Karpas-422 (cell line): ENCODE measurements around the gene SLC35G4. TPM values are rescaled to one million over a fixed set of nuclear protein-coding genes. Genes with fewer than 3 reads are reported as not detected.
"Not testable (repeated sequence)": the region's sequence is repeated elsewhere in the genome, so short reads cannot be mapped to it uniquely, and the experiment has no call there.

Source experiments
- DNase-seq: peaks from one replicate; pipeline ENCODE4 v3.0.0-alpha.2; 2015
- H2AFZ ChIP-seq: fragments of 200-600 bp; sonication (generic); 2 replicates; pipeline ENCODE4 v1.6.1; 2014; ENCODE audit warnings: antibody characterized with exemption, low read length, mixed read lengths
- H3K27ac ChIP-seq: fragments of 200-600 bp; sonication (generic); 2 replicates; pipeline ENCODE4 v1.5.1; 2014; ENCODE audit warnings: mild to moderate bottlenecking, low read length, moderate library complexity
- H3K27me3 ChIP-seq: fragments of 200-600 bp; sonication (generic); 2 replicates; pipeline ENCODE4 v1.6.1; 2014; ENCODE audit warnings: low read length, mixed read lengths
- H3K36me3 ChIP-seq: fragments of 200-600 bp; sonication (generic); 2 replicates; pipeline ENCODE4 v1.6.1; 2014; ENCODE audit warnings: low read length, mixed read lengths; ENCODE audit not compliant: insufficient read depth
- H3K4me1 ChIP-seq: fragments of 200-600 bp; sonication (generic); 2 replicates; pipeline ENCODE4 v1.6.1; 2014; ENCODE audit warnings: mild to moderate bottlenecking, low read length, mixed read lengths
- H3K4me2 ChIP-seq: fragments of 200-600 bp; sonication (generic); 2 replicates; pipeline ENCODE4 v1.6.1; 2014; ENCODE audit warnings: low read length, low read depth, mild to moderate bottlenecking; ENCODE audit not compliant: poor library complexity, severe bottlenecking
- H3K4me3 ChIP-seq: fragments of 200-600 bp; sonication (generic); 2 replicates; pipeline ENCODE4 v1.5.1; 2014; ENCODE audit warnings: mild to moderate bottlenecking, antibody characterized with exemption, low read length, mixed read lengths
- H3K79me2 ChIP-seq: fragments of 200-600 bp; sonication (generic); 2 replicates; pipeline ENCODE4 v1.6.1; 2014; ENCODE audit warnings: mild to moderate bottlenecking, low read length, mixed read lengths
- H3K9ac ChIP-seq: fragments of 200-600 bp; sonication (generic); 2 replicates; pipeline ENCODE4 v1.6.0; 2014; ENCODE audit warnings: low read length
- H3K9me2 ChIP-seq: fragments of 200-600 bp; sonication (generic), shearing (Covaris generic); replicated peaks from 2 replicates; pipeline ENCODE4 v1.6.0; 2014; ENCODE audit warnings: mild to moderate bottlenecking, low read length, moderate library complexity; ENCODE audit not compliant: insufficient read depth
- H3K9me3 ChIP-seq: fragments of 300-700, 200-600 bp; sonication (generic); 2 replicates; pipeline ENCODE4 v1.6.1; 2014; ENCODE audit warnings: low read length, mixed read lengths
- H4K20me1 ChIP-seq: fragments of 200-600 bp; sonication (generic); 2 replicates; pipeline ENCODE4 v1.6.1; 2014; ENCODE audit warnings: mild to moderate bottlenecking, antibody characterized with exemption, low read length, low read depth; ENCODE audit not compliant: insufficient read depth
- total RNA-seq: library from RNA; depleted of rRNA; stranded (reverse); fragments of >200 nt; shearing (Covaris generic); gene quantifications from 2 replicates; pipeline ENCODE4 v1.2.3, GENCODE V29; 2014; ENCODE audit warnings: low replicate concordance

Gene SLC35G4
- total RNA-seq, 1 experiment from 2014 or later = not detected

- not testable (repeated sequence) for H3K4me1 ChIP-seq, H3K9me2 ChIP-seq, DNase-seq, H3K9ac ChIP-seq, H3K27ac ChIP-seq, H3K79me2 ChIP-seq, H4K20me1 ChIP-seq, H3K27me3 ChIP-seq, H3K4me2 ChIP-seq, H3K4me3 ChIP-seq, H3K9me3 ChIP-seq, H3K36me3 ChIP-seq, H2AFZ ChIP-seq
These were observed 37.9 kb downstream of the SLC35G4 start for GRCh38 chr18:11647310-11647709.

- H3K79me2 ChIP-seq, H3K4me2 ChIP-seq, H3K4me1 ChIP-seq, DNase-seq, H3K4me3 ChIP-seq, H3K9me3 ChIP-seq, H3K9ac ChIP-seq, H2AFZ ChIP-seq, H3K9me2 ChIP-seq, H4K20me1 ChIP-seq, H3K27ac ChIP-seq, H3K27me3 ChIP-seq, H3K36me3 ChIP-seq: not testable (repeated sequence)
These were observed 38.4 kb downstream of the SLC35G4 start for GRCh38 chr18:11647804-11648203.

GRCh38 chr18:11649839-11650238 lies 40.4 kb downstream of the SLC35G4 start:
- no peak overlapping the region for H3K4me3 ChIP-seq
- no peak for DNase-seq
- H3K9ac ChIP-seq = no peak overlapping the region
- H3K4me1 ChIP-seq = no peaks in the 10 kb centered on the region
- H2AFZ ChIP-seq = no peak overlapping the region
- no peaks in the 10 kb centered on the region for H3K79me2 ChIP-seq
- no peaks in the 10 kb centered on the region for H3K36me3 ChIP-seq
- no peaks in the 10 kb centered on the region for H3K9me3 ChIP-seq
- H3K9me2 ChIP-seq = no peaks in the 10 kb centered on the region
- no peaks in the 10 kb centered on the region for H4K20me1 ChIP-seq
- no peak overlapping the region for H3K4me2 ChIP-seq
- no peak overlapping the region for H3K27ac ChIP-seq
- no peaks in the 10 kb centered on the region for H3K27me3 ChIP-seq

GRCh38 chr18:11651899-11652298 lies 42.5 kb downstream of the SLC35G4 start:
- H3K27me3 ChIP-seq = no peaks in the 10 kb centered on the region
- H3K4me3 ChIP-seq = no peak overlapping the region
- H3K36me3 ChIP-seq = no peaks in the 10 kb centered on the region
- no peaks in the 10 kb centered on the region for H4K20me1 ChIP-seq
- no peak overlapping the region for H3K4me2 ChIP-seq
- no peak for DNase-seq
- no peaks in the 10 kb centered on the region for H3K79me2 ChIP-seq
- H3K9me2 ChIP-seq = no peaks in the 10 kb centered on the region
- no peak overlapping the region for H2AFZ ChIP-seq
- no peak overlapping the region for H3K27ac ChIP-seq
- no peaks in the 10 kb centered on the region for H3K9me3 ChIP-seq
- no peak overlapping the region for H3K9ac ChIP-seq
- H3K4me1 ChIP-seq = no peaks in the 10 kb centered on the region

- Histone ChIP-seq H3K9ac (no peak overlapping the region), H3K27me3 (no peaks in the 10 kb centered on the region), H4K20me1 (no peaks in the 10 kb centered on the region), H3K36me3 (no peaks in the 10 kb centered on the region), H3K4me1 (no peaks in the 10 kb centered on the region), H3K9me3 (no peaks in the 10 kb centered on the region), H2AFZ (no peak overlapping the region), H3K9me2 (no peaks in the 10 kb centered on the region), H3K4me2 (no peak overlapping the region), H3K79me2 (no peaks in the 10 kb centered on the region), H3K4me3 (no peak overlapping the region), H3K27ac (no peak overlapping the region)
- no peak for DNase-seq
These were observed 44.1 kb downstream of the SLC35G4 start for GRCh38 chr18:11653521-11653920.

GRCh38 chr18:11654736-11655605 lies 45.6 kb downstream of the SLC35G4 start:
- Histone ChIP-seq H3K36me3 (no peaks in the 10 kb centered on the region), H3K9me2 (no peaks in the 10 kb centered on the region), H3K4me1 (no peaks in the 10 kb centered on the region), H4K20me1 (no peaks in the 10 kb centered on the region), H3K27me3 (no peaks in the 10 kb centered on the region), H3K4me3 (no peak overlapping the region), H3K79me2 (no peaks in the 10 kb centered on the region), H3K27ac (no peak overlapping the region), H3K4me2 (no peak overlapping the region), H3K9ac (no peak overlapping the region), H3K9me3 (no peaks in the 10 kb centered on the region), H2AFZ (no peak overlapping the region)
- DNase-seq = peak; percentile 78

- no peaks in the 10 kb centered on the region for H3K27me3 ChIP-seq
- H3K9ac ChIP-seq = no peak overlapping the region
- H2AFZ ChIP-seq = no peak overlapping the region
- H3K4me1 ChIP-seq = no peaks in the 10 kb centered on the region
- H4K20me1 ChIP-seq = no peaks in the 10 kb centered on the region
- no peaks in the 10 kb centered on the region for H3K36me3 ChIP-seq
- H3K9me3 ChIP-seq = no peaks in the 10 kb centered on the region
- no peaks in the 10 kb centered on the region for H3K9me2 ChIP-seq
- H3K79me2 ChIP-seq = no peaks in the 10 kb centered on the region
- no peak overlapping the region for H3K4me3 ChIP-seq
- H3K4me2 ChIP-seq = no peak overlapping the region
- DNase-seq = no peak
- no peak overlapping the region for H3K27ac ChIP-seq
These were observed 46.2 kb downstream of the SLC35G4 start for GRCh38 chr18:11655606-11655932.

- Histone ChIP-seq H3K9me3 (no peaks in the 10 kb centered on the region), H3K27me3 (no peaks in the 10 kb centered on the region), H3K9me2 (no peaks in the 10 kb centered on the region), H3K4me1 (no peaks in the 10 kb centered on the region), H4K20me1 (no peaks in the 10 kb centered on the region), H3K4me2 (no peak overlapping the region), H3K9ac (no peak overlapping the region), H2AFZ (no peak overlapping the region), H3K27ac (no peak overlapping the region), H3K36me3 (no peaks in the 10 kb centered on the region), H3K79me2 (no peaks in the 10 kb centered on the region), H3K4me3 (no peak overlapping the region)
- no peak for DNase-seq
These were observed 47.8 kb downstream of the SLC35G4 start for GRCh38 chr18:11657152-11657551.
